ENCODE measurements around the gene CIDEB. TPM values are rescaled to one million over a fixed set of nuclear protein-coding genes. Genes with fewer than 3 reads are reported as not detected.

CIDEB gene
- polyA plus RNA-seq, 4 donors: 20.2 to 28.4 (median 24.5) TPM

- no peak for DNase-seq (ENCODE audit: low read depth in 4 of 4, low spot score in 3 of 4)
These were observed 49.7 kb downstream of the CIDEB start for GRCh38 chr14:24258119-24258518.

GRCh38 chr14:24256960-24257359, 50.8 kb downstream of the CIDEB start:
- DNase-seq (ENCODE audit: low read depth in 4 of 4, low spot score in 3 of 4): no peak

DNA sequence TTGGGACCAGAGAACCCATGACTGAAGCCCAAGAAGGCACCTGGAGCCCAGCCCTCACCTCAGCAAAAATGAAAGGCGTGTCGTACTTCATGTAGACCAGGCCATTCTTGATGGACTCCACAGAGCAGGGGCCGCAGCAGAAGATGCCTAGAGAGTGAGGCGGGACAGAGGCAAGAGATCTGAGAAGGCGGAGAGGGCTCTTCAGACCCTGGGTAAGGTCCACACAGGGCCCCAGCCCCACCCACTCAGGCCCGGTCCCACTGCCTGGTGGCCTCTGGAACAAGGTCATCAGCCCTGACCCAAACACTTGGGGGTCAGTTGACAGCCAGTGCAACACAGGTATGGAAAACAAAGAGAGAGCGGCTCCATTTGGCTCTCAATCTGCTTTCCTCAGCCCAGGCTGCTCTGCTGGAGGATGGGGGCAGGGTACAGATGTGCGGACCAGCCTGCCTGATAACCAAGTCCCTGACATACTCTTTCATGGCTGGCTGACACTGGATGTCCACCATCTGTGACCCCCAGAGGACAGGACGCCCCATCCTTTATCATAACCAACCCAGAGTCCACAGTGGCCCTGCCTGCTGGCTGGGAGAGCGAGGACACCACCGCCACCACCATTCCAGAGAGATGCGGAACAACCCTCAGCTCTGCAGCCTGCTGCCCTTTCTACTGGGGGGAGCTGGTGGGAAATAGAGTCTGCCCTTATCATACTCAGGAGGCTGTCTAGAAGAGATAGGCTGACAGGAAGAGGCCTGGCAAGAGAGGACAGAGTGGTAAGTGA, 51.7 kb downstream of the CIDEB start:
- DNase-seq (ENCODE audit: low read depth in 4 of 4, low spot score in 3 of 4): no peak

DNA sequence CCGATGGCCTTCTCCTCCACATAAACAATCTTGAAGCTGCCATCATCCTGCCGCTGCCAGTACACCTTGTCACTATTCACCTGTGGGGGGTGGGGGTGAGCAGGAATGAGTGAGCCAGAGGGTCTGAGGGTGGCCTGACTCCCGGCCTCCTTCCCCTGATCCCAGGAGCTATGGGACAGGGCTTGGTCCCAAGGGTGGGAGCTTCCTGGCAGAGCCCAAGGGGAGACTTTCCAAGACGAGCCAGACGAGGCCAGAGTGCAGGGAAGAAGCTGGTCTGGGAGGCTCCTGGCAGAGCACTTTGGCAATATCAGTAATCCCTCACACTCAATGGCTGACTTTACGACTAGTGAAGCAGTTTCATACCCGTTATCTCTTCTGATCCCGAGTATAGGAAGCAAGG, 52.3 kb downstream of the CIDEB start:
- DNase-seq (ENCODE audit: low read depth in 4 of 4, low spot score in 3 of 4): no peak

Other genes starting within 250 kb of the CIDEB start
- not detected for gene CPNE6, start 236.4 kb downstream of the CIDEB start, polyA plus RNA-seq (ENCODE audit: insufficient read length in 4 of 4)
- 10 to 100 TPM in 3 of 4 donors, 1 to 10 TPM in 1; 7.7 to 31.0 (median 24.0) TPM for gene PCK2, start 213.7 kb downstream of the CIDEB start, polyA plus RNA-seq (ENCODE audit: insufficient read length in 4 of 4)
- gene DCAF11, start 193.2 kb downstream of the CIDEB start, polyA plus RNA-seq (ENCODE audit: insufficient read length in 4 of 4): 10 to 100 TPM; 41.2 to 90.6 (median 73.0) TPM
- gene NRL, start 193.0 kb downstream of the CIDEB start, polyA plus RNA-seq (ENCODE audit: insufficient read length in 4 of 4): 1 to 10 TPM in 3 of 4 donors, under 1 TPM in 1; 0.59 to 4.1 (median 2.1) TPM
- gene FITM1, start 177.3 kb downstream of the CIDEB start, polyA plus RNA-seq (ENCODE audit: insufficient read length in 4 of 4): 1 to 10 TPM in 1 of 4 donors, under 1 TPM in 3; 0.55 to 1.6 (median 0.79) TPM
- 100 to 1,000 TPM; 131 to 226 (median 197) TPM for gene PSME1, start 171.8 kb downstream of the CIDEB start, polyA plus RNA-seq (ENCODE audit: insufficient read length in 4 of 4)
- 10 to 100 TPM in 3 of 4 donors, 1 to 10 TPM in 1; 9.7 to 21.4 (median 19.4) TPM for gene EMC9, start 166.4 kb downstream of the CIDEB start, polyA plus RNA-seq (ENCODE audit: insufficient read length in 4 of 4)
- 100 to 1,000 TPM; 134 to 185 (median 166) TPM for gene PSME2, start 161.4 kb downstream of the CIDEB start, polyA plus RNA-seq (ENCODE audit: insufficient read length in 4 of 4)
- gene RNF31, start 160.5 kb downstream of the CIDEB start, polyA plus RNA-seq (ENCODE audit: insufficient read length in 4 of 4): 10 to 100 TPM; 44.8 to 59.8 (median 47.4) TPM
- 10 to 100 TPM; 46.1 to 68.1 (median 57.0) TPM for gene IRF9, start 146.7 kb downstream of the CIDEB start, polyA plus RNA-seq (ENCODE audit: insufficient read length in 4 of 4)
- 100 to 1,000 TPM in 1 of 4 donors, 10 to 100 TPM in 3; 28.0 to 100 (median 57.9) TPM for gene REC8, start 135.9 kb downstream of the CIDEB start, polyA plus RNA-seq (ENCODE audit: insufficient read length in 4 of 4)
- 10 to 100 TPM; 19.8 to 39.5 (median 31.0) TPM for gene IPO4, start 119.2 kb downstream of the CIDEB start, polyA plus RNA-seq (ENCODE audit: insufficient read length in 4 of 4)
- 10 to 100 TPM; 32.9 to 43.7 (median 35.4) TPM for gene TM9SF1, start 112.5 kb downstream of the CIDEB start, polyA plus RNA-seq (ENCODE audit: insufficient read length in 4 of 4)
- gene TSSK4, start 102.3 kb downstream of the CIDEB start, polyA plus RNA-seq (ENCODE audit: insufficient read length in 4 of 4): 10 to 100 TPM in 1 of 4 donors, 1 to 10 TPM in 3; 4.2 to 12.0 (median 5.6) TPM
- gene CHMP4A, start 94.5 kb downstream of the CIDEB start, polyA plus RNA-seq (ENCODE audit: insufficient read length in 4 of 4): 10 to 100 TPM; 27.8 to 58.4 (median 52.0) TPM
- gene MDP1, start 91.9 kb downstream of the CIDEB start, polyA plus RNA-seq (ENCODE audit: insufficient read length in 4 of 4): 10 to 100 TPM in 3 of 4 donors, 1 to 10 TPM in 1; 8.3 to 16.9 (median 11.3) TPM
- 100 to 1,000 TPM; 189 to 230 (median 217) TPM for gene NEDD8, start 75.6 kb downstream of the CIDEB start, polyA plus RNA-seq (ENCODE audit: insufficient read length in 4 of 4)
- 100 to 1,000 TPM in 3 of 4 donors, 10 to 100 TPM in 1; 65.6 to 124 (median 117) TPM for gene GMPR2, start 75.0 kb downstream of the CIDEB start, polyA plus RNA-seq (ENCODE audit: insufficient read length in 4 of 4)
- gene TINF2, start 65.4 kb downstream of the CIDEB start, polyA plus RNA-seq (ENCODE audit: insufficient read length in 4 of 4): 10 to 100 TPM; 57.3 to 62.1 (median 60.1) TPM
- 1 to 10 TPM; 1.6 to 6.6 (median 2.6) TPM for gene TGM1, start 44.8 kb downstream of the CIDEB start, polyA plus RNA-seq (ENCODE audit: insufficient read length in 4 of 4)
- 10 to 100 TPM; 19.4 to 28.6 (median 20.3) TPM for gene RABGGTA, start 36.4 kb downstream of the CIDEB start, polyA plus RNA-seq (ENCODE audit: insufficient read length in 4 of 4)
- 10 to 100 TPM; 27.8 to 54.8 (median 43.2) TPM for gene DHRS1, start 8.2 kb downstream of the CIDEB start, polyA plus RNA-seq (ENCODE audit: insufficient read length in 4 of 4)
- gene NOP9, start 8.1 kb downstream of the CIDEB start, polyA plus RNA-seq (ENCODE audit: insufficient read length in 4 of 4): 10 to 100 TPM; 20.0 to 27.0 (median 25.4) TPM
- 1 to 10 TPM; 1.7 to 4.4 (median 3.0) TPM for gene LTB4R2, start 2.2 kb upstream of the CIDEB start, polyA plus RNA-seq (ENCODE audit: insufficient read length in 4 of 4)
- 1 to 10 TPM; 2.1 to 6.5 (median 4.9) TPM for gene LTB4R, start 3.5 kb upstream of the CIDEB start, polyA plus RNA-seq (ENCODE audit: insufficient read length in 4 of 4)
- gene ADCY4, start 27.1 kb upstream of the CIDEB start, polyA plus RNA-seq (ENCODE audit: insufficient read length in 4 of 4): 10 to 100 TPM in 3 of 4 donors, 1 to 10 TPM in 1; 8.4 to 23.3 (median 20.0) TPM
- 1 to 10 TPM; 2.3 to 4.3 (median 3.8) TPM for gene RIPK3, start 32.0 kb upstream of the CIDEB start, polyA plus RNA-seq (ENCODE audit: insufficient read length in 4 of 4)
- gene NFATC4, start 60.2 kb upstream of the CIDEB start, polyA plus RNA-seq (ENCODE audit: insufficient read length in 4 of 4): 100 to 1,000 TPM in 1 of 4 donors, 10 to 100 TPM in 3; 52.5 to 151 (median 78.2) TPM
- 10 to 100 TPM; 46.0 to 95.5 (median 49.4) TPM for gene NYNRIN, start 91.0 kb upstream of the CIDEB start, polyA plus RNA-seq (ENCODE audit: insufficient read length in 4 of 4)
- 1 to 10 TPM; 2.2 to 4.7 (median 2.6) TPM for gene CBLN3, start 121.7 kb upstream of the CIDEB start, polyA plus RNA-seq (ENCODE audit: insufficient read length in 4 of 4)
- gene KHNYN, start 122.0 kb upstream of the CIDEB start, polyA plus RNA-seq (ENCODE audit: insufficient read length in 4 of 4): 10 to 100 TPM; 35.8 to 50.0 (median 40.5) TPM
- gene SDR39U1, start 134.8 kb upstream of the CIDEB start, polyA plus RNA-seq (ENCODE audit: insufficient read length in 4 of 4): 10 to 100 TPM; 37.9 to 82.1 (median 52.3) TPM
- under 1 TPM; 0.16 to 0.58 (median 0.34) TPM for gene CMA1, start 200.3 kb upstream of the CIDEB start, polyA plus RNA-seq (ENCODE audit: insufficient read length in 4 of 4)

Measured in left renal pelvis (tissue), 4 donors.